HG03442 (cell line): ENCODE data around the gene DMBT1.

Source experiments
- ATAC-seq: cut with Tn5 transposase; IDR thresholded peaks from one replicate; pipeline ENCODE4 v1.9.1; 2021; ENCODE audit warnings: mild to moderate bottlenecking, moderate library complexity; ENCODE audit not compliant: unreplicated experiment

The DMBT1 gene

GRCh38 chr10:122665946-122666345 lies 105.4 kb downstream of the DMBT1 start:
- ATAC-seq: no peak

GRCh38 chr10:122669045-122669444 lies 108.5 kb downstream of the DMBT1 start:
- ATAC-seq: no peak

- no peak for ATAC-seq
Observed at GRCh38 chr10:122669842-122670241, 109.3 kb downstream of the DMBT1 start.

GRCh38 chr10:122671355-122671754 lies 110.8 kb downstream of the DMBT1 start:
- ATAC-seq: no peak

GRCh38 chr10:122672655-122673054 lies 112.1 kb downstream of the DMBT1 start:
- ATAC-seq: no peak

GRCh38 chr10:122673269-122673668 lies 112.7 kb downstream of the DMBT1 start:
- ATAC-seq: no peak

GRCh38 chr10:122673731-122674130 lies 113.2 kb downstream of the DMBT1 start:
- ATAC-seq: no peak

GRCh38 chr10:122674781-122675180 lies 114.2 kb downstream of the DMBT1 start:
- ATAC-seq: no peak

- no peak for ATAC-seq
Observed at GRCh38 chr10:122675278-122675677, 114.7 kb downstream of the DMBT1 start.

GRCh38 chr10:122678266-122678665 lies 117.7 kb downstream of the DMBT1 start:
- ATAC-seq: no peak

GRCh38 chr10:122682522-122682921 lies 122.0 kb downstream of the DMBT1 start:
- no peak for ATAC-seq

GRCh38 chr10:122688293-122688989 lies 127.9 kb downstream of the DMBT1 start:
- ATAC-seq: no peak

- no peak for ATAC-seq
Observed at GRCh38 chr10:122689146-122689820, 128.7 kb downstream of the DMBT1 start.

- ATAC-seq: no peak
Observed at GRCh38 chr10:122692744-122693143, 132.2 kb downstream of the DMBT1 start.
